HFF-Myc (cell line): ENCODE measurements around the gene PTPRC.

Source experiments
- DNase-seq: peaks from one replicate; pipeline ENCODE4 v3.0.0-alpha.2; 2011; ENCODE audit warnings: low read depth; ENCODE audit errors: extremely low read depth
- H3K4me3 ChIP-seq: replicated peaks from 2 replicates; pipeline ENCODE4 v1.5.1; 2011; ENCODE audit warnings: low read depth, mild to moderate bottlenecking, control low read depth, low read length
- TF ChIP-seq, protein P1 (sequence below): IDR thresholded peaks from 2 replicates; pipeline ENCODE4 v1.5.1; 2012; ENCODE audit warnings: mild to moderate bottlenecking, low read depth, low read length, control low read depth; ENCODE audit errors: missing control alignments

The PTPRC gene

DNA sequence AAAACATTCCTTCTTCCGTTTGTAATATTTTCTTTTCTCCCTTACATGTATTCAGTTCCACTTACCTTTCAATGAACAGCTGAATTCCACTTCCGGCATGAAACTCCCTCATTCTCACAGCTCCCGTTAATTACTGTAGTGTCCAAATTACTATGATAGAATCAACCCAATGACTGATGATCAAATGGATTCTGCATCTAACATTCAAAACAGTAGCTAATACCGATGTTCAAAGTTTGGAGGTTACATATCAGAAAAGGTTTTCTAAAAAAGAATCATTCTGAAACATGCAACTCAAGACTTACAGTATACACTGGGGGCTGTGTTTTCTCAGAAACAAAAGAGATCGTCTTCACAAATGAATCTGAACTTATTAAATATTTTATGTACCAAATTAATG is 77.2 kb downstream of the PTPRC start:
- no peak overlapping the region for H3K4me3 ChIP-seq
- TF ChIP-seq, protein P1, sequence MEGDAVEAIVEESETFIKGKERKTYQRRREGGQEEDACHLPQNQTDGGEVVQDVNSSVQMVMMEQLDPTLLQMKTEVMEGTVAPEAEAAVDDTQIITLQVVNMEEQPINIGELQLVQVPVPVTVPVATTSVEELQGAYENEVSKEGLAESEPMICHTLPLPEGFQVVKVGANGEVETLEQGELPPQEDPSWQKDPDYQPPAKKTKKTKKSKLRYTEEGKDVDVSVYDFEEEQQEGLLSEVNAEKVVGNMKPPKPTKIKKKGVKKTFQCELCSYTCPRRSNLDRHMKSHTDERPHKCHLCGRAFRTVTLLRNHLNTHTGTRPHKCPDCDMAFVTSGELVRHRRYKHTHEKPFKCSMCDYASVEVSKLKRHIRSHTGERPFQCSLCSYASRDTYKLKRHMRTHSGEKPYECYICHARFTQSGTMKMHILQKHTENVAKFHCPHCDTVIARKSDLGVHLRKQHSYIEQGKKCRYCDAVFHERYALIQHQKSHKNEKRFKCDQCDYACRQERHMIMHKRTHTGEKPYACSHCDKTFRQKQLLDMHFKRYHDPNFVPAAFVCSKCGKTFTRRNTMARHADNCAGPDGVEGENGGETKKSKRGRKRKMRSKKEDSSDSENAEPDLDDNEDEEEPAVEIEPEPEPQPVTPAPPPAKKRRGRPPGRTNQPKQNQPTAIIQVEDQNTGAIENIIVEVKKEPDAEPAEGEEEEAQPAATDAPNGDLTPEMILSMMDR, result no peak
- no peak for DNase-seq

GRCh38 chr1:198717510-198717909 is 78.7 kb downstream of the PTPRC start:
- TF ChIP-seq, protein P1, result no peak
- DNase-seq, result no peak
- no peak overlapping the region for H3K4me3 ChIP-seq

- no peak overlapping the region for H3K4me3 ChIP-seq
- DNase-seq, result no peak
- TF ChIP-seq, protein P1, result no peak
Measured at GRCh38 chr1:198723127-198723526, 84.3 kb downstream of the PTPRC start.

DNA sequence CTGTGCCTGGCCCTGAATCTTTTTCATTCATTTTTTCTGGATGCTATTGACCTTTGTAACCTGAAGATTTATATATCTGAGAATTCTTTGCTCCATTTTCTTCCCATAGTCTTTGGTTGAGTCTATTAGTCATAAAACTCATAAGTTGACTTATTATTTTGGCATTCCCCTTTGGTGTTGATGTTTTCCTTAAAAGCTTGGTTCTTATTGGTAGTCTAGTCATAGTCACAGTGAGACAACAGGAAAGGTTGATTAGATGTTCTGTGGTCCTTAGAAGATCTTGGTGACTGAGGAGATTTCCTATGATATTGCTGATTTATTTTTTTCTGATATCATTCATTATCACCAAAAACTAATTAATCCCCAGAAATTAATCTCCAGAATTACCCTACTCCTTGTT is 86.2 kb downstream of the PTPRC start:
- no peak overlapping the region for H3K4me3 ChIP-seq
- TF ChIP-seq, protein P1, result no peak
- DNase-seq, result no peak

- DNase-seq, result no peak
- TF ChIP-seq, protein P1, result no peak
- no peak overlapping the region for H3K4me3 ChIP-seq
Measured at GRCh38 chr1:198726455-198726854, 87.6 kb downstream of the PTPRC start.

- no peak for DNase-seq
- TF ChIP-seq, protein P1, result no peak
- H3K4me3 ChIP-seq, result no peak overlapping the region
Measured at GRCh38 chr1:198729195-198729863, 90.5 kb downstream of the PTPRC start.

- TF ChIP-seq, protein P1, result no peak
Measured at GRCh38 chr1:198730952-198731351, 92.1 kb downstream of the PTPRC start.

More at GRCh38 chr1:198730952-198731351, 92.1 kb downstream of the PTPRC start:
- no peak overlapping the region for H3K4me3 ChIP-seq
- DNase-seq, result no peak
